ENCODE results near the gene PDE7B. TPM values are rescaled to one million over a fixed set of nuclear protein-coding genes. Genes with fewer than 3 reads are reported as not detected.

PDE7B gene
- total and polyA plus RNA-seq, 7 donors = 1.9 to 4.6 (median 2.7) TPM

DNA sequence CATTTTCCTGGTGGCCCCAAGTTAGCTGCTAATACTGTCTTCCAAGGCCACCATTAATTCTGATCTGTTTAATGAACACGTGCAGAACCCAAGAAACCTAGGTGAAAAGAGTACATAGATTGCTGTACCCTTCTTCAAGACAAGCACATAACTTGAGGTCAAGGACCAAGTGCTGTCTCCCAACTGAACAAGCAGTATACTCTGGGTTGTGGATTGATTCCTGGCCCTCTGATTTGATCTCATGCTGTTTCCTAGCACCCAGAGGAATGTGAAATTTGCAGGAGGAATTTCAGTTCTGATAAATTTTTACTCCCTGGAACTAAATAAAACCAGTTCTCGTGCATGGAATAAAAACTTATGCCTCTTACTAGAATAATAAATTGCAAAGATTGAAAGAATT is 323.0 kb downstream of the PDE7B start:
- TF ChIP-seq, protein P1, sequence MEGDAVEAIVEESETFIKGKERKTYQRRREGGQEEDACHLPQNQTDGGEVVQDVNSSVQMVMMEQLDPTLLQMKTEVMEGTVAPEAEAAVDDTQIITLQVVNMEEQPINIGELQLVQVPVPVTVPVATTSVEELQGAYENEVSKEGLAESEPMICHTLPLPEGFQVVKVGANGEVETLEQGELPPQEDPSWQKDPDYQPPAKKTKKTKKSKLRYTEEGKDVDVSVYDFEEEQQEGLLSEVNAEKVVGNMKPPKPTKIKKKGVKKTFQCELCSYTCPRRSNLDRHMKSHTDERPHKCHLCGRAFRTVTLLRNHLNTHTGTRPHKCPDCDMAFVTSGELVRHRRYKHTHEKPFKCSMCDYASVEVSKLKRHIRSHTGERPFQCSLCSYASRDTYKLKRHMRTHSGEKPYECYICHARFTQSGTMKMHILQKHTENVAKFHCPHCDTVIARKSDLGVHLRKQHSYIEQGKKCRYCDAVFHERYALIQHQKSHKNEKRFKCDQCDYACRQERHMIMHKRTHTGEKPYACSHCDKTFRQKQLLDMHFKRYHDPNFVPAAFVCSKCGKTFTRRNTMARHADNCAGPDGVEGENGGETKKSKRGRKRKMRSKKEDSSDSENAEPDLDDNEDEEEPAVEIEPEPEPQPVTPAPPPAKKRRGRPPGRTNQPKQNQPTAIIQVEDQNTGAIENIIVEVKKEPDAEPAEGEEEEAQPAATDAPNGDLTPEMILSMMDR (IDR thresholded peaks at IDR 0.05) = no peak
- no peak for DNase-seq
- Histone ChIP-seq H3K27ac (no peak overlapping the region), H3K4me1 (no peaks in the 10 kb centered on the region), H3K27me3 (ENCODE audit: insufficient read depth in 3 of 3, low read length in 2 of 3) (no peaks in the 10 kb centered on the region), H3K36me3 (ENCODE audit: insufficient read depth in 1 of 2, low read depth in 1 of 2) (peaks cover 2 to 22% of the 10 kb centered on the region in 2 donors), H3K4me3 (no peak overlapping the region), H3K9me3 (no peaks in the 10 kb centered on the region)
- no peak for ATAC-seq
- 63 to 79% (median 76%) methylated on average over 2 of the region's 2 CpGs for WGBS, 3 donors
- intact Hi-C loops (cut with DNase I) = no loop called here

DNA sequence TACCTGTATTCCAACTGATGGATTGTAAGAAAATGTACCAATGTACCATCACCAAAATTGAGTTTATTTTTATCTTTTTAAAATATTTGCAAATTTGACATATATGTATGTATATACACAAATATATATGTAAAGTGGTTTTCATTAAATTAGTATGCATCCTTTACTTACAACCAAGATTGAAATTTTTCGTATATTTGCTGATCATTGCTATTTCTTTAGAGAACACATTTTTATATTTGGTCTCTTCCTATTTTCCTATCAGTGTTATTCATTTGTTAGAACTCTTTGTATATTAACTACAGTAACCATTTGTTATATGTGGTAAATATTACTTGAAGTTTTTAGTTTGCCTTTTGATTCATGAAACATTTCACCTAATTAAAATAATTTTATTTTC is 324.4 kb downstream of the PDE7B start:
- no peaks in the 10 kb centered on the region for H3K27me3 ChIP-seq (ENCODE audit: insufficient read depth in 3 of 3, low read length in 2 of 3)
- TF ChIP-seq, protein P1 (IDR thresholded peaks at IDR 0.05) = no peak
- H3K4me3 ChIP-seq = no peak overlapping the region
- DNase-seq (no peak), ATAC-seq (no peak)
- H3K27ac ChIP-seq = no peak overlapping the region
- H3K9me3 ChIP-seq = no peaks in the 10 kb centered on the region
- peaks cover 2 to 15% of the 10 kb centered on the region in 2 donors for H3K36me3 ChIP-seq (ENCODE audit: insufficient read depth in 1 of 2, low read depth in 1 of 2)
- peaks cover 6% of the 10 kb centered on the region for H3K4me1 ChIP-seq
- intact Hi-C loops (cut with DNase I) = no loop called here
- 97 to 100% (median 98%) methylated on average over 1 of the region's 1 CpG for WGBS, 3 donors

DNA sequence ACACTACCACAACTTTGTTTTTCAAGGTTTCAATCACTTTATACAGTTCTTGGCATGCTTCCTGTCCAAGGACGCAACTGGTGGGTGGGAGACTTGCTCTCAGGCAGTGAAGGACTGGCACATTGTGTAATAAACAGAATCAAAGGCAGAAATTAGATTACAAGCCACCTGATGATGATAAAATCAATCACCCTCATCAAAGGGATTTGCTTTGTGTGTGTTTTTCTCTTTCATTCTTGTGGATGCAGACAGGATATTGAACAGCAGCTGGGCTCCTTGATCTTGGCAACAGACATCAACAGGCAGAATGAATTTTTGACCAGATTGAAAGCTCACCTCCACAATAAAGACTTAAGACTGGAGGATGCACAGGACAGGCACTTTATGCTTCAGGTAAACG is 327.2 kb downstream of the PDE7B start:
- WGBS, 3 donors = 82 to 87% (median 83%) methylated on average over 2 of the region's 2 CpGs
- no peak for ATAC-seq
- no peak for DNase-seq
- Histone ChIP-seq H3K4me1 (peaks cover 9% of the 10 kb centered on the region), H3K36me3 (ENCODE audit: insufficient read depth in 1 of 2, low read depth in 1 of 2) (peaks cover 2 to 17% of the 10 kb centered on the region in 2 donors), H3K4me3 (no peak overlapping the region), H3K27me3 (ENCODE audit: insufficient read depth in 3 of 3, low read length in 2 of 3) (no peaks in the 10 kb centered on the region), H3K9me3 (no peaks in the 10 kb centered on the region), H3K27ac (no peak overlapping the region)
- intact Hi-C loops (cut with DNase I) = no loop called here
- TF ChIP-seq, protein P1 (IDR thresholded peaks at IDR 0.05) = no peak

DNA sequence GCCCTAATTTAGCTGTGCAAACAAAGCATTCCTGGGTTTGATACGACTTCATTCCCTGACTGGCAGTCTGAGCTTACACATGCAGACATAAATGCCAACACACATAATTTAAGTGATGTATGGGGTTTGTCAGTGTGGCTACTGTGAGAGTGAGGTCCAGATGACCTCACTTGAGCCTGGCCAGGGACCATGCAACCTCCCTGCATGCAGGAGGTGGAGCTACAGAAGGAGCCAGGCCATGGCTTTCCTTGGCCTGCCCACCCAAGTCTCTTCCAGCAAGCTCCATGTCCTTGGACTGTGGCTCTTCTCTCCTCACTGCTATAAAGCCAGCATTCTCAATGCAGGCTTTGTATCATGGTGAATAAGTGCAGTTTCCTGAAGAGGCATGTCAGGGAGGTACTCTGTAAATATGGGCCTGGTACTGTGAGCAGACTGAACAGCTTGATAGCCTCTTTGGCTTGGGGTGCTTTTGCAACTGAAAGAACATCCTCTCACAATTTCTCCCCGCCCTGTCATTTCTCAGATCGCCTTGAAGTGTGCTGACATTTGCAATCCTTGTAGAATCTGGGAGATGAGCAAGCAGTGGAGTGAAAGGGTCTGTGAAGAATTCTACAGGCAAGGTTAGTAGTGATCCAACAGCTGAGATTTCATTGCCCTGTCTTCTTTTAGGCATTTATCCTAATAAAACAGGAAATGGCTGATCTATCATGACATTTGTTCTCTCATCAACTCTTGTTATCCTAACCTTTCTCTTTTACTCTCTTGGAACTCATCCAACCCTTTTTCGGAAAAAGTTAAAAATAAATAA is 329.4 kb downstream of the PDE7B start:
- TF ChIP-seq, protein P1 (IDR thresholded peaks at IDR 0.05) = no peak

DNA sequence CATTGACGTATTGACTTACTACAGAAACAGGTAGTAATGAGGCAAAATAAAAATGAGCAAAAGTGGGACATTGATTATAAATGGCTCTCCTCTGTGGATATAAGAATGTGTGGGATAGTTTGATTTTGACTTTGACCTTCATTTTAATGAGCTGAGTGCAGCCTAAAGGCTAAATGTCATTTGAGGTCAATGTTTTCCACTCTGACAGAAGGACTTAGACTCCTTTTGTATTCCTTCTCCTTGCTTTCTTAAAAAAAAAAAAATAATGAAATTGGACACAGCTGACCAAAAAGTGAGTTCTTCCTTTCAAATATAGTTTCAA is 330.0 kb downstream of the PDE7B start:
- H3K27ac ChIP-seq = no peak overlapping the region
- intact Hi-C loops (cut with DNase I) = no loop called here
- WGBS, 3 donors = 68 to 83% (median 73%) methylated on average over 1 of the region's 1 CpG

More for the DNA sequence above, 329.4 kb downstream of the PDE7B start:
- 63 to 81% (median 68%) methylated on average over 4 of the region's 4 CpGs for WGBS, 3 donors
- ATAC-seq (no peak), DNase-seq (no peak)
- H3K4me3 ChIP-seq = no peak overlapping the region
- no peak overlapping the region for H3K27ac ChIP-seq
- intact Hi-C loops (cut with DNase I) = no loop called here
- H3K27me3 ChIP-seq (ENCODE audit: insufficient read depth in 3 of 3, low read length in 2 of 3) = no peaks in the 10 kb centered on the region
- no peaks in the 10 kb centered on the region for H3K9me3 ChIP-seq
- H3K4me1 ChIP-seq = peaks cover 9% of the 10 kb centered on the region
- H3K36me3 ChIP-seq (ENCODE audit: insufficient read depth in 1 of 2, low read depth in 1 of 2) = peaks cover 0 to 7% of the 10 kb centered on the region in 2 donors

More for the DNA sequence above, 330.0 kb downstream of the PDE7B start:
- no peaks in the 10 kb centered on the region for H3K27me3 ChIP-seq (ENCODE audit: insufficient read depth in 3 of 3, low read length in 2 of 3)
- TF ChIP-seq, protein P1 (IDR thresholded peaks at IDR 0.05) = no peak
- no peaks in the 10 kb centered on the region for H3K9me3 ChIP-seq
- no peak overlapping the region for H3K4me3 ChIP-seq
- DNase-seq (no peak), ATAC-seq (no peak)
- peaks cover 0 to 7% of the 10 kb centered on the region in 2 donors for H3K36me3 ChIP-seq (ENCODE audit: insufficient read depth in 1 of 2, low read depth in 1 of 2)
- peaks cover 9% of the 10 kb centered on the region for H3K4me1 ChIP-seq

Measured in psoas muscle (tissue), 8 donors.